ENCODE data around the gene SSTR3. TPM values are rescaled to one million over a fixed set of nuclear protein-coding genes. Genes with fewer than 3 reads are reported as not detected.

Gene SSTR3
- total and polyA plus RNA-seq, 9 donors: 1.6 to 9.2 (median 4.9) TPM

- WGBS, 3 donors: 43 to 48% (median 46%) methylated on average over 18 of the region's 18 CpGs
- Histone ChIP-seq H3K36me3 (no peaks in the 10 kb centered on the region), H3K4me3 (no peak overlapping the region), H3K4me1 (ENCODE audit: insufficient read depth) (peaks cover 13% of the 10 kb centered on the region), H3K27me3 (no peaks in the 10 kb centered on the region), H3K27ac (no peak overlapping the region), H3K9me3 (no peaks in the 10 kb centered on the region)
- intact Hi-C loops (cut with DNase I): no loop called here
- TF ChIP-seq EP300 (IDR thresholded peaks at IDR 0.05) (no peak), CTCF (IDR thresholded peaks at IDR 0.05) (no peak), POLR2A (IDR thresholded peaks at IDR 0.05) (no peak)
- peak in 2 of 5 donors; percentile 35 for DNase-seq
Observed at GRCh38 chr22:37175414-37176281, 36.6 kb downstream of the SSTR3 start.

- Histone ChIP-seq H3K4me3 (no peak overlapping the region), H3K9me3 (no peaks in the 10 kb centered on the region), H3K27ac (no peak overlapping the region), H3K4me1 (ENCODE audit: insufficient read depth) (peaks cover 13% of the 10 kb centered on the region), H3K36me3 (no peaks in the 10 kb centered on the region), H3K27me3 (no peaks in the 10 kb centered on the region)
- 90 to 93% (median 91%) methylated on average over 9 of the region's 9 CpGs for WGBS, 3 donors
- DNase-seq: no peak
- no peak for TF ChIP-seq EP300 (IDR thresholded peaks at IDR 0.05)
- intact Hi-C loops (cut with DNase I): no loop called here
Observed at GRCh38 chr22:37174964-37175363, 37.3 kb downstream of the SSTR3 start.

- H3K4me3 ChIP-seq: no peak overlapping the region
- H3K4me1 ChIP-seq (ENCODE audit: insufficient read depth): peaks cover 9% of the 10 kb centered on the region
- TF ChIP-seq EP300 (IDR thresholded peaks at IDR 0.05): no peak
- no peak for TF ChIP-seq POLR2A (IDR thresholded peaks at IDR 0.05)
- TF ChIP-seq CTCF (IDR thresholded peaks at IDR 0.05): no peak
- peak in 2 of 5 donors; percentile 9 to 13 for DNase-seq
- H3K27me3 ChIP-seq: no peaks in the 10 kb centered on the region
- H3K9me3 ChIP-seq: no peaks in the 10 kb centered on the region
- no peaks in the 10 kb centered on the region for H3K36me3 ChIP-seq
- WGBS, 3 donors: 57 to 73% (median 71%) methylated on average over 6 of the region's 6 CpGs
- intact Hi-C loops (cut with DNase I): no loop called here
- no peak overlapping the region for H3K27ac ChIP-seq
Observed at GRCh38 chr22:37173709-37174108, 38.6 kb downstream of the SSTR3 start.

GRCh38 chr22:37172266-37173245, 39.7 kb downstream of the SSTR3 start:
- H3K27ac ChIP-seq: no peak overlapping the region
- TF ChIP-seq POLR2A (IDR thresholded peaks at IDR 0.05): no peak
- no peak for TF ChIP-seq CTCF (IDR thresholded peaks at IDR 0.05)
- no peak for TF ChIP-seq EP300 (IDR thresholded peaks at IDR 0.05)
- H3K9me3 ChIP-seq: no peaks in the 10 kb centered on the region
- intact Hi-C loops (cut with DNase I): no loop called here
- H3K27me3 ChIP-seq: no peaks in the 10 kb centered on the region
- no peak overlapping the region for H3K4me3 ChIP-seq
- H3K4me1 ChIP-seq (ENCODE audit: insufficient read depth): peaks cover 8% of the 10 kb centered on the region
- 68 to 83% (median 79%) methylated on average over 14 of the region's 14 CpGs for WGBS, 3 donors
- DNase-seq: peak in 2 of 5 donors; percentile 14 to 21
- no peaks in the 10 kb centered on the region for H3K36me3 ChIP-seq

All from ovary (tissue), 9 donors.